Loucy (cell line): ENCODE results near the gene FASTKD3.

Experiments used
- H2AFZ ChIP-seq: fragments of 200-600 bp; sonication (generic); 2 replicates; pipeline ENCODE4 v1.6.0; 2016; ENCODE audit warnings: antibody characterized with exemption, mild to moderate bottlenecking, low read length, moderate library complexity
- H3F3A ChIP-seq: fragments of 200-600 bp; 2 replicates; pipeline ENCODE4 v1.6.0; 2016; ENCODE audit warnings: antibody characterized with exemption, low read depth, mild to moderate bottlenecking
- H3K27me3 ChIP-seq: fragments of 200-600 bp; sonication (generic); 2 replicates; pipeline ENCODE4 v1.6.1; 2014; ENCODE audit warnings: low read length, mild to moderate bottlenecking; ENCODE audit not compliant: insufficient read depth, poor library complexity, severe bottlenecking
- H3K36me3 ChIP-seq: fragments of 200-600 bp; sonication (generic); 2 replicates; pipeline ENCODE4 v1.6.1; 2016; ENCODE audit warnings: low read length; ENCODE audit not compliant: insufficient read depth
- H3K4me1 ChIP-seq: fragments of 200-600 bp; sonication (generic); 2 replicates; pipeline ENCODE4 v1.5.1; 2014; ENCODE audit warnings: low read length, mild to moderate bottlenecking; ENCODE audit not compliant: insufficient read depth, poor library complexity, severe bottlenecking
- H3K4me2 ChIP-seq: fragments of 200-600 bp; sonication (generic); 2 replicates; pipeline ENCODE4 v1.6.0; 2014; ENCODE audit warnings: antibody characterized with exemption, low read length, low read depth, mild to moderate bottlenecking; ENCODE audit not compliant: poor library complexity, severe bottlenecking
- H3K4me3 ChIP-seq: fragments of 200-600 bp; sonication (generic); 2 replicates; pipeline ENCODE4 v1.5.1; 2014; ENCODE audit warnings: low read length, mild to moderate bottlenecking, mixed read lengths; ENCODE audit not compliant: poor library complexity, severe bottlenecking
- H3K79me2 ChIP-seq: fragments of 200-600 bp; sonication (generic); 2 replicates; pipeline ENCODE4 v1.6.1; 2014; ENCODE audit warnings: low read length; ENCODE audit not compliant: insufficient read depth
- H3K9ac ChIP-seq: fragments of 200-600 bp; sonication (generic); 2 replicates; pipeline ENCODE4 v1.6.0; 2014; ENCODE audit warnings: mild to moderate bottlenecking, low read depth, low read length, moderate library complexity; ENCODE audit not compliant: poor library complexity, severe bottlenecking
- H3K9me2 ChIP-seq: fragments of 200-600 bp; sonication (generic); replicated peaks from 2 replicates; pipeline ENCODE4 v1.6.1; 2016; ENCODE audit warnings: low read depth, low read length, mixed read lengths
- H3K9me3 ChIP-seq: fragments of 200-600 bp; sonication (generic); 2 replicates; pipeline ENCODE4 v1.6.1; 2014; ENCODE audit warnings: mild to moderate bottlenecking, antibody characterized with exemption, low read length, low read depth; ENCODE audit not compliant: insufficient read depth
- H4K20me1 ChIP-seq: fragments of 200-600 bp; sonication (generic); 2 replicates; pipeline ENCODE4 v1.6.0; 2014; ENCODE audit warnings: antibody characterized with exemption, low read length, mild to moderate bottlenecking; ENCODE audit not compliant: insufficient read depth, poor library complexity, severe bottlenecking
- EZH2phosphoT487 ChIP-seq: fragments of 200-600 bp; IDR thresholded peaks from 2 replicates; pipeline ENCODE4 v1.6.1; 2018; ENCODE audit warnings: antibody characterized with exemption, mild to moderate bottlenecking, moderate library complexity, borderline replicate concordance
- TF ChIP-seq, protein P1 (sequence below): fragments of 200-600 bp; sonication (generic); conservative IDR thresholded peaks from 2 replicates; pipeline ENCODE4 v1.5.1; 2014; ENCODE audit warnings: mild to moderate bottlenecking, antibody characterized with exemption, low read length

The FASTKD3 gene

DNA sequence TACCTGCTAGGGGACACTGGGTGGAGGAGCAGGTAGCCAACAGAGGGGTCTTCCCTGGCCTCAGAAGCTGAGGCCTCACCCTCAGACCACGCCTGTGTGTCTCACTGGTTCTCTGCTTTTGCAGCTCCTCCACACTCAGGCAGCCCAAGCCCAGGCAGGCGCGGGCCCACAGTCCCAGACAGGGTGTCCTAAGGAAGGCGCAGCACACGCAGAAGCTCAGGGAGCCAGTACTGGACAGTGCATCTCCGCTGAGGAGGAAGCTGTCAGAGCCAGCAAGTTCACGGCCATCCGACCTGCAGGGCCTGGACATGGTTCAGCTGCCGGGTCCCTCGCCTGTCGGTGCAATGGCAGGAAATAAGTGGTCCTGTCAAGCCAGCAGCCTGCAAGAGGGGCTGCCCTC lies 43.2 kb downstream of the FASTKD3 start:
- no peak for TF ChIP-seq EZH2phosphoT487
- TF ChIP-seq, protein P1, sequence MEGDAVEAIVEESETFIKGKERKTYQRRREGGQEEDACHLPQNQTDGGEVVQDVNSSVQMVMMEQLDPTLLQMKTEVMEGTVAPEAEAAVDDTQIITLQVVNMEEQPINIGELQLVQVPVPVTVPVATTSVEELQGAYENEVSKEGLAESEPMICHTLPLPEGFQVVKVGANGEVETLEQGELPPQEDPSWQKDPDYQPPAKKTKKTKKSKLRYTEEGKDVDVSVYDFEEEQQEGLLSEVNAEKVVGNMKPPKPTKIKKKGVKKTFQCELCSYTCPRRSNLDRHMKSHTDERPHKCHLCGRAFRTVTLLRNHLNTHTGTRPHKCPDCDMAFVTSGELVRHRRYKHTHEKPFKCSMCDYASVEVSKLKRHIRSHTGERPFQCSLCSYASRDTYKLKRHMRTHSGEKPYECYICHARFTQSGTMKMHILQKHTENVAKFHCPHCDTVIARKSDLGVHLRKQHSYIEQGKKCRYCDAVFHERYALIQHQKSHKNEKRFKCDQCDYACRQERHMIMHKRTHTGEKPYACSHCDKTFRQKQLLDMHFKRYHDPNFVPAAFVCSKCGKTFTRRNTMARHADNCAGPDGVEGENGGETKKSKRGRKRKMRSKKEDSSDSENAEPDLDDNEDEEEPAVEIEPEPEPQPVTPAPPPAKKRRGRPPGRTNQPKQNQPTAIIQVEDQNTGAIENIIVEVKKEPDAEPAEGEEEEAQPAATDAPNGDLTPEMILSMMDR = no peak
- no peaks in the 10 kb centered on the region for H3K27me3 ChIP-seq
- no peak overlapping the region for H3K4me2 ChIP-seq
- no peaks in the 10 kb centered on the region for H3F3A ChIP-seq
- no peaks in the 10 kb centered on the region for H3K4me1 ChIP-seq
- H3K79me2 ChIP-seq = no peaks in the 10 kb centered on the region
- no peaks in the 10 kb centered on the region for H3K9me3 ChIP-seq
- H3K4me3 ChIP-seq = no peak overlapping the region
- H2AFZ ChIP-seq = no peak overlapping the region
- no peaks in the 10 kb centered on the region for H4K20me1 ChIP-seq
- no peaks in the 10 kb centered on the region for H3K9me2 ChIP-seq
- H3K9ac ChIP-seq = no peak overlapping the region
- H3K36me3 ChIP-seq = no peaks in the 10 kb centered on the region

DNA sequence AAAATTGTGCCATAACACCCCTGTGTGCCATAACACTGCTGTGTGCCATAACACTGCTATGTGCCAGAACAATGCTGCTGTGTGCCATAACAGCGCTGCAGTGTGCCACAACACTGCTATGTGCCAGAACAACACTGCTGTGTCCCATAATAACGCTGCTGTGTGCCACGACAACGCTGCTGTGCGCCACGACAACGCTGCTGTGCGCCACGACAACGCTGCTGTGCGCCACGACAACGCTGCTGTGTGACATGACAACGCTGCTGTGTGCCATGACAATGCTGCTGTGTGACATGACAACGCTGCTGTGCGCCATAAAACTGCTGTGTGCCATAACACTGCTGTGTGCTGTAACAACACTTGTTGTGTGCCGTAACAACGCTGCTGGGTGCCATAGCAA lies 43.8 kb downstream of the FASTKD3 start:
- H3K4me2 ChIP-seq = no peak overlapping the region
- H3K27me3 ChIP-seq = no peaks in the 10 kb centered on the region
- TF ChIP-seq, protein P1 = no peak
- no peak for TF ChIP-seq EZH2phosphoT487
- H2AFZ ChIP-seq = no peak overlapping the region
- no peaks in the 10 kb centered on the region for H3K36me3 ChIP-seq
- no peaks in the 10 kb centered on the region for H3F3A ChIP-seq
- no peak overlapping the region for H3K9ac ChIP-seq
- H3K79me2 ChIP-seq = no peaks in the 10 kb centered on the region
- H3K4me3 ChIP-seq = no peak overlapping the region
- H3K4me1 ChIP-seq = no peaks in the 10 kb centered on the region
- no peaks in the 10 kb centered on the region for H3K9me2 ChIP-seq
- H3K9me3 ChIP-seq = no peaks in the 10 kb centered on the region
- H4K20me1 ChIP-seq = no peaks in the 10 kb centered on the region

DNA sequence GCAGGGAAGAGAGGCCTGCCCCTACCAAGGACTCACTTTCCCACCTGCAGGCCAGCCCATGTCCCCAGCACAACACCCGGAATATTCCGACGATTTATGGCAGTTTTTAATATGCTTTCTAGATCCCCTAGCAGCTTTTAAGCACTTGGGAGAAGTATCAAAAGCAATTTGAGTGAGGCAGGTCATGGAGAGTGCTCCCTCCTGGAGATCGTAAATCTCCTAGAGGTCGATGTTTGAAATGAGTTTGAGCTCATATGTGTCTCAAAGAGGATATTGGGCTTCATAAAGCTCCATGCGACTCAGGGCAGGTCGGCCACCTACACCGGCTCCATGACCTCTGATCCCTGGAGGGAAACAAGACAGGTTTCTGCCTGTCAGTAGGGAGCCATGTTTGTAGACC lies 45.2 kb downstream of the FASTKD3 start:
- H2AFZ ChIP-seq = no peak overlapping the region
- H3K36me3 ChIP-seq = no peaks in the 10 kb centered on the region
- H3K4me2 ChIP-seq = no peak overlapping the region
- H3K9me2 ChIP-seq = no peaks in the 10 kb centered on the region
- H3F3A ChIP-seq = no peaks in the 10 kb centered on the region
- no peak overlapping the region for H3K4me3 ChIP-seq
- no peaks in the 10 kb centered on the region for H3K27me3 ChIP-seq
- no peaks in the 10 kb centered on the region for H3K9me3 ChIP-seq
- no peaks in the 10 kb centered on the region for H3K79me2 ChIP-seq
- H3K4me1 ChIP-seq = no peaks in the 10 kb centered on the region
- no peak overlapping the region for H3K9ac ChIP-seq
- TF ChIP-seq, protein P1 = no peak
- no peak for TF ChIP-seq EZH2phosphoT487
- H4K20me1 ChIP-seq = no peaks in the 10 kb centered on the region
